ENCODE results near the gene ARL4A. TPM values are rescaled to one million over a fixed set of nuclear protein-coding genes. Genes with fewer than 3 reads are reported as not detected.
A peak's percentile ranks its signal among the peaks of the same experiment; 100 is the strongest.

The ARL4A gene
- total and polyA plus RNA-seq, 2 of the 13 experiments (the other 11 are each of a cell fraction or from before 2014, with no cell fraction given), result 10.8 to 25.6 TPM

DNA sequence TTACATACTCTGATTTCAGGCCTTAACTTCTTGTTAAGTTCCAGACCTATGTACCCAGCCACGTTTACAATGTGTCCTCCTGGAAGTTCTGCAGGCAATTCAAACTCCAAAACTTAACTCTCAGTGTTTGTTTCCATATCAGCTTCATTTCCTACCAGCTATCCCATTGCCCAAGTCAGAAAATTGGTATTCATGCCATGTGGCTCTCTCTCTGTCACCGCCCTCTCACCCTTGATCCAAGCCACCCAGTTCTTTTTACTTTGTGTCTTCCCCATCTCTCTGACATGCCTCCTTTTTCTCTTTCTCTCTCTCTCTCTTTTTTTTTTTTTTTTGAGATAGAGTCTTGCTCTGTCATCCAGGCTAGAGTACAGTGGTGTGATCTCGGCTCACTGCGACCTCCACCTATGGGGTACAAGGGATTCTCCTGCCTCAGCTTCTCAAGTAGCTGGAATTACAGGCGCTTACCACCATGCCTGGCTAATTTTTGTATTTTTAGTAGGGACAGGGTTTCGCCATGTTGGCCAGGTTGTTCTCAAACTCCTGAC is 33.9 kb downstream of the ARL4A start:
- POLR2A ChIA-PET, result no interaction called here
- Histone ChIP-seq H3K79me2 (ENCODE audit: insufficient read depth, low read length) (no peaks in the 10 kb centered on the region), H3K4me3 (replicated peaks in 1 of 3; ENCODE audit: insufficient read depth in 1 of 3, low read depth in 2 of 3, low read length in 3 of 3) (no peak overlapping the region), H4K20me1 (ENCODE audit: insufficient read depth, low read length) (no peaks in the 10 kb centered on the region), H3K4me1 (ENCODE audit: insufficient read depth, low read length) (peaks cover 5% of the 10 kb centered on the region), H3K36me3 (replicated peaks in 1 of 2; ENCODE audit: control insufficient read depth in 1 of 2, insufficient read depth in 2 of 2, low read length in 2 of 2) (no peaks in the 10 kb centered on the region), H3K27ac (ENCODE audit: extremely low read length, insufficient read depth, low read length) (no peak overlapping the region), H2AFZ (ENCODE audit: low read length) (no peak overlapping the region), H3K4me2 (ENCODE audit: low read depth, low read length) (no peak overlapping the region), H3K27me3 (ENCODE audit: control insufficient read depth in 1 of 2, insufficient read depth in 2 of 2, low read length in 2 of 2) (no peaks in the 10 kb centered on the region), H3K9me3 (ENCODE audit: low read length) (no peaks in the 10 kb centered on the region), H3K9ac (ENCODE audit: insufficient read depth, low read depth, low read length) (no peak overlapping the region)
- BruUV-seq (replicated peaks), result no TSS peak
- 58% methylated on average over 6 of the region's 6 CpGs for WGBS (ENCODE audit: low lambda C conversion rate)
- DNase-seq (ENCODE audit: low spot score), result no peak
- in situ Hi-C loops (cut with HindIII; ENCODE audit: extremely low pct_ligation_motif_present, low pct_unique_long_range_greater_than_20kb) (no loop called here), intact Hi-C loops (cut with micrococcal nuclease; ENCODE audit: unreplicated experiment) (no loop called here)
- TF ChIP-seq, protein P1, sequence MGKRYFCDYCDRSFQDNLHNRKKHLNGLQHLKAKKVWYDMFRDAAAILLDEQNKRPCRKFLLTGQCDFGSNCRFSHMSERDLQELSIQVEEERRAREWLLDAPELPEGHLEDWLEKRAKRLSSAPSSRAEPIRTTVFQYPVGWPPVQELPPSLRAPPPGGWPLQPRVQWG (CRISPR knock-in tag; IDR thresholded peaks at IDR 0.05; ENCODE audit: borderline replicate concordance, low read depth), result no peak
- TF ChIP-seq, protein P2, sequence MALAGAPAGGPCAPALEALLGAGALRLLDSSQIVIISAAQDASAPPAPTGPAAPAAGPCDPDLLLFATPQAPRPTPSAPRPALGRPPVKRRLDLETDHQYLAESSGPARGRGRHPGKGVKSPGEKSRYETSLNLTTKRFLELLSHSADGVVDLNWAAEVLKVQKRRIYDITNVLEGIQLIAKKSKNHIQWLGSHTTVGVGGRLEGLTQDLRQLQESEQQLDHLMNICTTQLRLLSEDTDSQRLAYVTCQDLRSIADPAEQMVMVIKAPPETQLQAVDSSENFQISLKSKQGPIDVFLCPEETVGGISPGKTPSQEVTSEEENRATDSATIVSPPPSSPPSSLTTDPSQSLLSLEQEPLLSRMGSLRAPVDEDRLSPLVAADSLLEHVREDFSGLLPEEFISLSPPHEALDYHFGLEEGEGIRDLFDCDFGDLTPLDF (CRISPR knock-in tag; IDR thresholded peaks at IDR 0.05), result no peak
- TF ChIP-seq ZNF3 (CRISPR knock-in tag; IDR thresholded peaks at IDR 0.05) (no peak), SMARCC2 (IDR thresholded peaks at IDR 0.05) (no peak), HNF4G (IDR thresholded peaks at IDR 0.05; ENCODE audit: borderline replicate concordance, low read depth, low read length) (no peak), HNF4G (CRISPR knock-in tag; IDR thresholded peaks at IDR 0.05; ENCODE audit: borderline replicate concordance, low read depth) (no peak), BRCA1 (CRISPR knock-in tag; IDR thresholded peaks at IDR 0.05) (no peak)
- FAIRE-seq, result no peak
- CTCF ChIA-PET (ENCODE audit: low intra/inter-chr PET ratio, low total read pairs), result no interaction called here
- no peak for ATAC-seq

- BruUV-seq (replicated peaks), result no TSS peak
- Histone ChIP-seq H3K9ac (ENCODE audit: insufficient read depth, low read depth, low read length) (no peak overlapping the region), H3K4me3 (replicated peaks in 1 of 3; ENCODE audit: insufficient read depth in 1 of 3, low read depth in 2 of 3, low read length in 3 of 3) (no peak overlapping the region), H3K9me3 (ENCODE audit: low read length) (no peaks in the 10 kb centered on the region), H3K79me2 (ENCODE audit: insufficient read depth, low read length) (no peaks in the 10 kb centered on the region), H3K36me3 (replicated peaks in 1 of 2; ENCODE audit: control insufficient read depth in 1 of 2, insufficient read depth in 2 of 2, low read length in 2 of 2) (no peaks in the 10 kb centered on the region), H2AFZ (ENCODE audit: low read length) (peak overlapping the region; percentile 27), H3K4me1 (ENCODE audit: insufficient read depth, low read length) (no peaks in the 10 kb centered on the region), H3K27ac (ENCODE audit: extremely low read length, insufficient read depth, low read length) (no peak overlapping the region), H3K27me3 (ENCODE audit: control insufficient read depth in 1 of 2, insufficient read depth in 2 of 2, low read length in 2 of 2) (no peaks in the 10 kb centered on the region), H3K4me2 (ENCODE audit: low read depth, low read length) (no peak overlapping the region), H4K20me1 (ENCODE audit: insufficient read depth, low read length) (no peaks in the 10 kb centered on the region)
- ATAC-seq (no peak), DNase-seq (ENCODE audit: low spot score) (no peak), FAIRE-seq (no peak)
- 9% methylated on average over 2 of the region's 2 CpGs for WGBS (ENCODE audit: low lambda C conversion rate)
- in situ Hi-C loops (cut with HindIII; ENCODE audit: extremely low pct_ligation_motif_present, low pct_unique_long_range_greater_than_20kb) (no loop called here), intact Hi-C loops (cut with micrococcal nuclease; ENCODE audit: unreplicated experiment) (no loop called here)
- CTCF ChIA-PET (ENCODE audit: low intra/inter-chr PET ratio, low total read pairs), result no interaction called here
- POLR2A ChIA-PET, result no interaction called here
- TF ChIP-seq NFAT5 (CRISPR knock-in tag; IDR thresholded peaks at IDR 0.05), result no peak
- no peak for TF ChIP-seq MTA3 (CRISPR knock-in tag; IDR thresholded peaks at IDR 0.05)
- no peak for TF ChIP-seq HNRNPL (IDR thresholded peaks at IDR 0.05; ENCODE audit: low read depth, low read length)
Observed at GRCh38 chr7:12722136-12722535, 34.7 kb downstream of the ARL4A start.

Measured in HepG2 (cell line).